HG02798 (cell line): ENCODE measurements around the gene PNMA3.
A peak's percentile ranks its signal among the peaks of the same experiment; 100 is the strongest.
"Not testable (repeated sequence)": the region's sequence is repeated elsewhere in the genome, so short reads cannot be mapped to it uniquely, and the experiment has no call there.

Source experiments
- ATAC-seq: cut with Tn5 transposase; IDR thresholded peaks from one replicate; pipeline ENCODE4 v1.9.1; 2021; ENCODE audit warnings: mild to moderate bottlenecking; ENCODE audit not compliant: unreplicated experiment, poor library complexity

The PNMA3 gene

GRCh38 chrX:153071909-153072583, 15.8 kb downstream of the PNMA3 start, which contains the start of gene PNMA6A:
TSS of gene PNMA6A (plus strand) at chrX:153072454. CDS start at chrX:153073063, 609 bp downstream.
- ATAC-seq = not testable (repeated sequence)

GRCh38 chrX:153073331-153073730, 17.1 kb downstream of the PNMA3 start:
- ATAC-seq = not testable (repeated sequence)

- no peak for ATAC-seq
Observed at GRCh38 chrX:153074262-153074899, 18.1 kb downstream of the PNMA3 start.

DNA sequence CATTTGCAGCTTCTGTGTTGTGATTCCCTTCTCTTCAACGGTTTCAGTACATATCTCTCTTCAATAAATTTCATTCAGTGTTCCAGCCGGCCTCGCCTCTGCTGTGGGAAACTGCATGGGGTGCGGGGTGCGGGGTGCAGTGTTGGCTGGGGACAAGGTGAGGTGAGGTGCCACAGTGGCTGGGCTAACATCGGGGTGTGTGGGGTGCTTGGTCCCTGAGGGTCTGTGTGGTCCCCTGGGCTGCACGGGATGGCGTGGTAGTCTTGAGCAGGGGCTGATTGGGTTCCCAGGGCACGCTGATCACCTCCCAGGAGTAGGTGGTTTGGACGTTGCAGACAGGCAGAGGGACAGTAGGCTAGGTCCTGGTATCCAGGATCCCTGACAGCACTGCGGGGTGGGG, 18.7 kb downstream of the PNMA3 start:
- ATAC-seq = no peak

DNA sequence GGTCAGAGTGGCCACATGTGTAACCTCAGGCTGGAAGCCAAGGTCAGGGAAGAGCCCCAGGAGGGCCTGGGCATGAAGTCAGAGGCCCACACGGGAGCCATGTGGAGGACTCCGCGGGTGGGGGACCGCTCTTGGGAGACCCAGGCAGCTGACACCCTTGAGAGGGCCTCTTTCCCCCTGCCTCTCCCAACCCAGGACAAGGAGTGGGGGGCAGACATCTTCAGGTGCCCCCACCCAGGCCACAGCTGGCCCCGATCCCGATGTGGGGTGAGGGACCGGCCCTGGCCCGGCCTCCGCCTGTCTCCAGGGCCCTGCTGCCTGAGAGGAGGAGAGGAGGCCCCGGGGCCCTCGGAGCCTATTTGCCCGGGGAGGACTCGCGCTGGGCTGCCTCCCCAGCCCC, 19.1 kb downstream of the PNMA3 start:
- no peak for ATAC-seq

DNA sequence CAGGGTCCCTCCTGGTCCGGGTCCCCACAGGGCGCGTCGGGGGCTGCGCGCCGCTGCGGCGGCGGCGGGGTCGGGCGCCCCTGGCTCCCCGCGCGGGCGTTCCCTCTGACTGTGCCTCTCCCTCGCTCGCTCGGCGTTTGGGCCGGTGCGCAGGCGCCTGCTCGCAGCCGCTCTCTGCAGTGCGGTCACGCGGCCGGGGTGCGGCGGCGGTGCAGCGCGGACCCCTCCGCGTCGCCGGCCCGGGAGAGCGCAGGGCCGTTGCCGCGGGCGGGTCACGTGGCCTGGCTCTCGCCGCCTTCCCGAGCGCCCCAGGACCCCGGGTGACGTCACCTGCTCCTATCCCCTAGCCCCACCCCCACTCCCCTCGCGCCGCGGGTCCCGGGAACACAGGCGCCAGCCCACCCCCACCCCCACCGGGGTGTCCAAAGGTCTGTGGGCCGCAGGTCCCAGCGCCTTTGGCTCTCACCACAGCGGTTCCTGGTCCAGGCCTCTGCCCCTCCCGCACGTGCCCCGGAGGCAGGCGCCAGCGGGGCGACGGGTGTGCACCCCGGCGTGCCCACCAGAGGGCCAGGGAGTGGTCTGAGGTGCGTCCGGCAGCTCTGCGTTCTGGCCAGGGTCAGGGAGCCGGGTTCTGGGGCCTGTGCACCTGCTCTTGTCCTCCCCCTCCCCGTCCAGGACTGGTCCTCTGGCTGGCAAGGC, 21.3 kb downstream of the PNMA3 start:
- ATAC-seq = peak; percentile 39

DNA sequence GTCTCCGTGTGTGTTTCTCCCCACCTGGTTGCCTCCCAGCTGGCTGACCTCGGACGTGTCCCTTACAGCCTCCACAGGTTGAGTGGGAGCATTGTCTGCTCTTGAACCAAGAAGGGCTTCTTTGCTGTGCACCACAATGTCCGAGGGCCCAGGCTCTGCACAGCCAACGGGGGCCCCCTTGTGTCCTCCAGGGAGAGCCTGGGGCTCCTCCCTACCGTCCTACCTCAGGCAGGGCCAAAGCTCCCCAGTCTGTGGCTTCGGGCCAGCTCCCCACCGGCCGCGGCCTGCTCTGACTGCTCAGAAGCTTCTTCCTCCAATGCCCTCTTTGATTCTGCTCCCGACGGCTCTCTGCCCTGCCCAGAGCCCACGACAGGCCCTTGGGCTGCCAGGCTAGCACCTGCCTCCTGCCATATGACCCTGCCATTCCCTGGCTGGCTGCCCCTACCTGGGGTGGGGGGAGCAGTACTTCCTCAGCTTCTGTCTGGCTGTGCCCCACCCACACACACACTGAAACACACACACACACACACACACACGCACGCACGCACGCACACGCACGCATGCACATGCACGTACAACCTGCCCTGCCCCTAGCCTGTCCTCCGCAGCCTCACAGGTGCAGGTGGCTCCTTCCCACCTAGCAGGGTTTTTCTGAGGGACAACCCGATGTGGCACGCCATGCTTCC, 27.1 kb downstream of the PNMA3 start:
- ATAC-seq = not testable (repeated sequence)

- ATAC-seq = no peak
Observed at GRCh38 chrX:153102418-153102817, 46.1 kb downstream of the PNMA3 start.

DNA sequence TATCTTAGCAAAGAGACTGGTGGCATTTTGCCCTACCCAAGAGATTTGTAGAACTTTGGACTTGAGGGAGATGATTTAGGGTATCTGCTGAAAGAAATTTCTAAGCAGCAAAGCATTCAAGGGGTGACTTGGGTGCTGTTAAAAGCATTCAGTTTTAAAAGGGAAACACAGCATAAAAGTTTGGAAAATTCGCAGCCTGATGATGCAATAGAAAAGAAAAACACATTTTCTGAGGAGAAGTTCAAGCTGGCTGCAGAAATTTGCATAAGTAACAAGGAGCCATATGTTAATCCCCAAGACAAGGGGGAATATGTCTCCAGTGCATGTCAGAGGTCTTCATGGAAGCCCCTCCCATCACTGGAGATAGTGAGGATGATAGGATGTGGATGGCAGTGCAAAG, 48.7 kb downstream of the PNMA3 start:
- not testable (repeated sequence) for ATAC-seq

DNA sequence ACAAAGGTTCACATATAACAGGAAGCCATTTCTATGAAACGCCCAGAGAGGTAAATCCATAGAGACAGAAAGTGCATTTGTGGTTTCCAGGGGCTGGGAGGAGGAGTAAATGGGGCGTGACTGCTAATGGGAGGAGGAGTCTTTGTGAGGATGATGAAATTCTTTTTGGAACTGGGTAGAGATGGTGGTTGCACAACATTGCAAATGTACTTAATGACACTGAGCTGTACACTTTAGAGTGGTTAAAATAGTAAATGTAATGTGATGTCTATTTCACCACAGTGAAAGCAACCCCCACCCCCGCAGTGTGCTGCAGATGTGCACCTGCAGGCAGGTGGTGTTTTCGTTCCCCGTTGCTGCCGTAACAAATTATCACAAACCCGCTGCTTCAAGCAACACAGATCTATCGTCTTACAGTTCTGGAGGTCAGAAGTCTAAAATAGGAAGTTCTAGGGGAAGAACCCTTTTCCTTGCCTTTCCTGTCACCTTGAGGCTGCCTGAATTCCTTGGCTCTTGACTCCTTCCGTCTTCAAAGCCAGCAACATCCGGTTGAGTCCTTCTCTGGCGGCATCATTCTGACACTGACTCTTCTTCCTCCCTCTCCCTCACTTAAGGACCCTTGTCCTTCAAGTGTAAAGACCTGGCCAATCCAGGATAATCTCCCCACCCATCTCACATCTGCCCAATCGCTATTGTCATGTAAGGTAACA, 50.0 kb downstream of the PNMA3 start:
- ATAC-seq = peak; percentile 41
